Ishikawa (cell line): ENCODE data around the gene ANKMY1.

Source experiments
- CEBPB ChIP-seq: IDR thresholded peaks from 2 replicates; pipeline ENCODE4 v1.6.1; 2012
- CREB1 ChIP-seq: IDR thresholded peaks from 2 replicates; pipeline ENCODE4 v1.6.1; 2012; ENCODE audit warnings: low read depth
- EGR1 ChIP-seq: IDR thresholded peaks from 2 replicates; pipeline ENCODE4 v1.6.1; 2012
- EP300 ChIP-seq: IDR thresholded peaks from 2 replicates; pipeline ENCODE4 v1.6.1; 2012; ENCODE audit warnings: borderline replicate concordance
- FOXM1 ChIP-seq: IDR thresholded peaks from 2 replicates; pipeline ENCODE4 v1.6.1; 2012; ENCODE audit warnings: low read depth, borderline replicate concordance
- RAD21 ChIP-seq: IDR thresholded peaks from 2 replicates; pipeline ENCODE4 v1.6.1; 2012; ENCODE audit warnings: low read depth
- TAF1 ChIP-seq: IDR thresholded peaks from 2 replicates; pipeline ENCODE4 v1.6.1; 2012; ENCODE audit warnings: low read depth, mild to moderate bottlenecking
- TCF12 ChIP-seq: IDR thresholded peaks from 2 replicates; pipeline ENCODE4 v1.6.1; 2012; ENCODE audit warnings: low read depth
- YY1 ChIP-seq: IDR thresholded peaks from 2 replicates; pipeline ENCODE4 v1.6.1; 2012; ENCODE audit warnings: low read depth
- TF ChIP-seq, protein P1 (sequence below): IDR thresholded peaks from 2 replicates; pipeline ENCODE4 v1.6.1; 2012; ENCODE audit warnings: low read depth, mild to moderate bottlenecking

DNA sequence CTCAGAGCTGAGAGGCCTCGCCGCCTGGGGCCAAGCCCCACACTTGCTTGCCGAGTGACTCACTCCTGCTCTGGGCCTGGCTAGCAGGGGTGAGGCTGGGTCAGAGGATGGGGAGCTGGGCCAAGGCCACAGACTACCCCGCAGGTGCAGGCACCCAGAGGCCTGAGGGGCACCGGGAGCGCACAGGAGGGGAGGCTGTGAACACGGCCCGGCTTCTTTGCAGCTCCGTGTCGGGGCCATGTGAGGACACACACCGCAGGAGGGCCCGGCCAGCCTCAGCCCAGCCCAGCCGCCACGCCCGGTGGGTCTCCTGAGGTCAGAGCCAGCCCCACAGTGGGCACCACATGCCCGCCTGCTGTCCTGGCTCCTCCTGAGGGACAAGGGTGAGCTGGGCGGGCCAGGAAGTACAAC, 113.9 kb downstream of the ANKMY1 start:
- TF ChIP-seq TAF1 = no peak
- TF ChIP-seq EP300 = no peak
- TF ChIP-seq, protein P1, sequence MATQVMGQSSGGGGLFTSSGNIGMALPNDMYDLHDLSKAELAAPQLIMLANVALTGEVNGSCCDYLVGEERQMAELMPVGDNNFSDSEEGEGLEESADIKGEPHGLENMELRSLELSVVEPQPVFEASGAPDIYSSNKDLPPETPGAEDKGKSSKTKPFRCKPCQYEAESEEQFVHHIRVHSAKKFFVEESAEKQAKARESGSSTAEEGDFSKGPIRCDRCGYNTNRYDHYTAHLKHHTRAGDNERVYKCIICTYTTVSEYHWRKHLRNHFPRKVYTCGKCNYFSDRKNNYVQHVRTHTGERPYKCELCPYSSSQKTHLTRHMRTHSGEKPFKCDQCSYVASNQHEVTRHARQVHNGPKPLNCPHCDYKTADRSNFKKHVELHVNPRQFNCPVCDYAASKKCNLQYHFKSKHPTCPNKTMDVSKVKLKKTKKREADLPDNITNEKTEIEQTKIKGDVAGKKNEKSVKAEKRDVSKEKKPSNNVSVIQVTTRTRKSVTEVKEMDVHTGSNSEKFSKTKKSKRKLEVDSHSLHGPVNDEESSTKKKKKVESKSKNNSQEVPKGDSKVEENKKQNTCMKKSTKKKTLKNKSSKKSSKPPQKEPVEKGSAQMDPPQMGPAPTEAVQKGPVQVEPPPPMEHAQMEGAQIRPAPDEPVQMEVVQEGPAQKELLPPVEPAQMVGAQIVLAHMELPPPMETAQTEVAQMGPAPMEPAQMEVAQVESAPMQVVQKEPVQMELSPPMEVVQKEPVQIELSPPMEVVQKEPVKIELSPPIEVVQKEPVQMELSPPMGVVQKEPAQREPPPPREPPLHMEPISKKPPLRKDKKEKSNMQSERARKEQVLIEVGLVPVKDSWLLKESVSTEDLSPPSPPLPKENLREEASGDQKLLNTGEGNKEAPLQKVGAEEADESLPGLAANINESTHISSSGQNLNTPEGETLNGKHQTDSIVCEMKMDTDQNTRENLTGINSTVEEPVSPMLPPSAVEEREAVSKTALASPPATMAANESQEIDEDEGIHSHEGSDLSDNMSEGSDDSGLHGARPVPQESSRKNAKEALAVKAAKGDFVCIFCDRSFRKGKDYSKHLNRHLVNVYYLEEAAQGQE = no peak
- no peak for TF ChIP-seq RAD21
- TF ChIP-seq FOXM1 = no peak
- no peak for TF ChIP-seq EGR1
- no peak for TF ChIP-seq YY1
- no peak for TF ChIP-seq CREB1
- no peak for TF ChIP-seq CEBPB
- no peak for TF ChIP-seq TCF12
